Measurements from ENCODE around the gene LAMB3.

- no peak for TF ChIP-seq CTCF (IDR thresholded peaks at IDR 0.05)
- TF ChIP-seq MXD4 (CRISPR knock-in tag; IDR thresholded peaks at IDR 0.05; ENCODE audit: borderline replicate concordance) = no peak
- no peak for TF ChIP-seq ETV6 (CRISPR knock-in tag; IDR thresholded peaks at IDR 0.05)
- TF ChIP-seq PREB (CRISPR knock-in tag; IDR thresholded peaks at IDR 0.05; ENCODE audit: borderline replicate concordance) = no peak
Measured at GRCh38 chr1:209609041-209609790, 43.0 kb downstream of the LAMB3 start.
